H1 (cell line): ENCODE results near the gene TNNC1. TPM values are rescaled to one million over a fixed set of nuclear protein-coding genes. Genes with fewer than 3 reads are reported as not detected.
A peak's percentile ranks its signal among the peaks of the same experiment; 100 is the strongest.

Source experiments
- CTCF ChIA-PET: fragments of 300-600 bp; sonication (Branson Sonifier 250); formaldehyde crosslinking; loops from one replicate; lab custom pipeline; 2021; ENCODE audit not compliant: partially characterized antibody; lab: Charles Lee
- POLR2A ChIA-PET: fragments of 300-600 bp; sonication (Branson Sonifier 250); formaldehyde crosslinking; loops from one replicate; lab custom pipeline; 2021; ENCODE audit warnings: inconsistent platforms; ENCODE audit not compliant: partially characterized antibody; lab: Charles Lee
- DNase-seq, 2 experiments: peaks; one replicate each; pipeline versions ENCODE4 v3.0.0 to v3.0.0-alpha.2; 2010 to 2022; ENCODE audit warnings: low spot score in 2 of 2, low read depth in 1 of 2, mixed read lengths in 1 of 2
- FAIRE-seq: peaks from 2 replicates; lab custom pipeline; 2011; peaks lifted over from hg19 to GRCh38; lab: Jason Lieb, UNC
- H2AFZ ChIP-seq: 2 replicates; pipeline ENCODE4 v1.8.1; 2012; ENCODE audit warnings: low read length, inconsistent platforms
- H2AK5ac ChIP-seq: 2 replicates; pipeline ENCODE4 v1.6.1; 2013; ENCODE audit warnings: low read depth, low read length
- H2BK120ac ChIP-seq: replicated peaks from 2 replicates; pipeline ENCODE3; 2013; ENCODE audit warnings: low read depth, low read length, inconsistent platforms
- H2BK12ac ChIP-seq: 2 replicates; pipeline ENCODE4 v1.6.1; 2013; ENCODE audit warnings: low read depth, low read length
- H2BK15ac ChIP-seq: 2 replicates; pipeline ENCODE4 v1.6.1; 2013; ENCODE audit warnings: low read length
- H2BK20ac ChIP-seq: 2 replicates; pipeline ENCODE4 v1.6.1; 2013; ENCODE audit warnings: low read length
- H2BK5ac ChIP-seq: 2 replicates; pipeline ENCODE4 v1.6.1; 2013; ENCODE audit warnings: low read depth, low read length
- H3K14ac ChIP-seq: 2 replicates; pipeline ENCODE4 v1.6.1; 2013; ENCODE audit warnings: inconsistent platforms; ENCODE audit not compliant: insufficient read length
- H3K18ac ChIP-seq: 2 replicates; pipeline ENCODE4 v1.6.1; 2013; ENCODE audit warnings: low read length; ENCODE audit errors: extremely low read depth
- H3K23ac ChIP-seq: 2 replicates; pipeline ENCODE4 v1.6.1; 2013; ENCODE audit warnings: inconsistent platforms; ENCODE audit not compliant: insufficient read length
- H3K23me2 ChIP-seq: 2 replicates; pipeline ENCODE4 v1.6.1; 2013; ENCODE audit warnings: low read depth, low read length
- H3K27ac ChIP-seq: 2 replicates; pipeline ENCODE4 v1.6.1; 2011; ENCODE audit warnings: low read depth, low read length, inconsistent platforms
- H3K27me3 ChIP-seq, 4 experiments: replicated peaks in 1 of 4; 1 replicate in 1 of 4; 2 replicates in 3 of 4; pipeline versions ENCODE4 v1.6.1 to v1.8.1; 2011 to 2013; ENCODE audit warnings: low read length in 3 of 4, mild to moderate bottlenecking in 3 of 4, inconsistent platforms in 2 of 4, mixed read lengths in 2 of 4, moderate library complexity in 1 of 4; ENCODE audit not compliant: control insufficient read depth in 3 of 4, insufficient read depth in 3 of 4; ENCODE audit errors: extremely low read depth in 1 of 4
- H3K36me3 ChIP-seq, 4 experiments: 2 replicates each; pipeline versions ENCODE4 v1.6.1 to v1.8.1; 2011 to 2013; ENCODE audit warnings: mild to moderate bottlenecking in 4 of 4, low read length in 3 of 4, moderate library complexity in 2 of 4, control low read depth in 1 of 4, inconsistent platforms in 1 of 4; ENCODE audit not compliant: insufficient read depth in 4 of 4, control insufficient read depth in 2 of 4
- H3K4ac ChIP-seq: replicated peaks from 2 replicates; pipeline ENCODE3; 2013; ENCODE audit warnings: low read length, low read depth, mixed read lengths, inconsistent platforms; ENCODE audit not compliant: insufficient read length
- H3K4me1 ChIP-seq, 4 experiments: replicated peaks in 1 of 4; 1 replicate in 1 of 4; 2 replicates in 3 of 4; pipeline versions ENCODE4 v1.6.1 to v1.8.1; 2011 to 2013; ENCODE audit warnings: low read length in 3 of 4, inconsistent platforms in 2 of 4, mixed read lengths in 1 of 4; ENCODE audit not compliant: insufficient read depth in 4 of 4, control insufficient read depth in 3 of 4
- H3K4me2 ChIP-seq, 2 experiments: 2 replicates each; pipeline versions ENCODE4 v1.6.1 to v1.8.1; 2011 to 2013; ENCODE audit warnings: low read depth in 2 of 2, low read length in 2 of 2, control low read depth in 1 of 2, inconsistent platforms in 1 of 2, mild to moderate bottlenecking in 1 of 2; ENCODE audit not compliant: insufficient read depth in 1 of 2
- H3K4me3 ChIP-seq, 4 experiments: fragments of 200-600, 300-600 bp in 1 of 4; sonication (generic), shearing (Covaris generic), sonication (Bioruptor Twin) in 1 of 4; 2 replicates each; pipeline versions ENCODE4 v1.5.1 to v1.8.1; 2011 to 2016; ENCODE audit warnings: low read length in 4 of 4, low read depth in 3 of 4, control low read depth in 2 of 4, inconsistent platforms in 2 of 4, mild to moderate bottlenecking in 2 of 4, mixed read lengths in 1 of 4, moderate library complexity in 1 of 4; ENCODE audit not compliant: insufficient read depth in 2 of 4; ENCODE audit errors: extremely low read depth in 1 of 4
- H3K56ac ChIP-seq: replicated peaks from 2 replicates; pipeline ENCODE3; 2013; ENCODE audit warnings: low read depth, mild to moderate bottlenecking, mixed read lengths, low read length, inconsistent platforms; ENCODE audit not compliant: insufficient read length
- H3K79me1 ChIP-seq: 2 replicates; pipeline ENCODE4 v1.6.1; 2013; ENCODE audit warnings: low read depth, low read length, control low read depth
- H3K79me2 ChIP-seq, 2 experiments: 2 replicates each; pipeline versions ENCODE4 v1.6.1 to v1.8.1; 2012 to 2013; ENCODE audit warnings: low read length in 2 of 2, mild to moderate bottlenecking in 2 of 2, inconsistent platforms in 1 of 2; ENCODE audit not compliant: insufficient read depth in 2 of 2, control insufficient read depth in 1 of 2
- H3K9ac ChIP-seq, 4 experiments: replicated peaks in 1 of 4; 1 replicate in 1 of 4; 2 replicates in 3 of 4; pipeline versions ENCODE4 v1.6.1 to v1.8.1; 2011 to 2013; ENCODE audit warnings: low read depth in 3 of 4, low read length in 3 of 4, control low read depth in 2 of 4, mild to moderate bottlenecking in 2 of 4, moderate library complexity in 2 of 4, inconsistent platforms in 1 of 4; ENCODE audit errors: extremely low read depth in 1 of 4
- H3K9me3 ChIP-seq, 2 experiments: 2 replicates each; pipeline versions ENCODE4 v1.6.1 to v1.8.1; 2012 to 2013; ENCODE audit warnings: mild to moderate bottlenecking in 2 of 2, moderate library complexity in 2 of 2, control low read depth in 1 of 2, inconsistent platforms in 1 of 2, low read depth in 1 of 2, low read length in 1 of 2, mixed read lengths in 1 of 2; ENCODE audit not compliant: insufficient read depth in 2 of 2
- H4K20me1 ChIP-seq, 2 experiments: replicated peaks in 1 of 2; 2 replicates each; pipeline versions ENCODE3 to v1.8.1; 2011 to 2013; ENCODE audit warnings: inconsistent platforms in 2 of 2, low read length in 2 of 2, mild to moderate bottlenecking in 1 of 2; ENCODE audit not compliant: insufficient read depth in 2 of 2, control insufficient read depth in 1 of 2
- H4K5ac ChIP-seq: 2 replicates; pipeline ENCODE4 v1.6.1; 2013; ENCODE audit warnings: low read length, low read depth, mixed read lengths, inconsistent platforms; ENCODE audit not compliant: insufficient read length
- H4K8ac ChIP-seq: 2 replicates; pipeline ENCODE4 v1.8.0; 2013; ENCODE audit warnings: mild to moderate bottlenecking, moderate library complexity, low read length, inconsistent platforms; ENCODE audit not compliant: insufficient read depth; ENCODE audit errors: extremely low read depth
- H4K91ac ChIP-seq: replicated peaks from 2 replicates; pipeline ENCODE3; 2013; ENCODE audit warnings: low read length, mixed read lengths, inconsistent platforms; ENCODE audit not compliant: insufficient read length
- WGBS, 2 experiments: shearing (Covaris generic) in 1 of 2; methylation state at CpG; one replicate each; pipeline versions ENCODE4 v1.1.6 to v1.1.7; 2013 to 2015; ENCODE audit warnings: low lambda C conversion rate in 2 of 2, mixed read lengths in 2 of 2, inconsistent platforms in 1 of 2, low coverage in 1 of 2, missing lambda C conversion rate in 1 of 2; ENCODE audit not compliant: insufficient replicate concordance in 2 of 2, insufficient coverage in 1 of 2, insufficient read length in 1 of 2; ENCODE audit errors: extremely low coverage in 1 of 2, missing lambda C conversion rate in 1 of 2; 5-methylcytosine and 5-hydroxymethylcytosine counted together
- polyA plus RNA-seq, 7 experiments: library from polyadenylated mRNA; depleted of rRNA in 3 of 7; stranded (reverse) in 5 of 7; unstranded in 2 of 7; fragments of >200 nt in 5 of 7; fragments of 200-250 nt in 2 of 7; gene quantifications; 1 replicate in 5 of 7; 2 replicates in 1 of 7; 4 replicates in 1 of 7; pipeline versions ENCODE4 v1.2.1 to v1.2.3, GENCODE V29; 2011 to 2013; ENCODE audit warnings: missing spikeins in 2 of 7, mixed read lengths in 2 of 7
- total RNA-seq: library from RNA; stranded (reverse); fragmentation: NEBNext Ultra II Directional; extraction: Animal tissue kit (Norgen Biotek cat#: 25700); gene quantifications from 2 replicates; pipeline ENCODE4 v1.2.1, GENCODE V29; 2021

Gene TNNC1
- total and polyA plus RNA-seq, 2 of the 8 experiments (the other 6 are each of a cell fraction or from before 2014, with no cell fraction given): 5.8 to 16.4 TPM

DNA sequence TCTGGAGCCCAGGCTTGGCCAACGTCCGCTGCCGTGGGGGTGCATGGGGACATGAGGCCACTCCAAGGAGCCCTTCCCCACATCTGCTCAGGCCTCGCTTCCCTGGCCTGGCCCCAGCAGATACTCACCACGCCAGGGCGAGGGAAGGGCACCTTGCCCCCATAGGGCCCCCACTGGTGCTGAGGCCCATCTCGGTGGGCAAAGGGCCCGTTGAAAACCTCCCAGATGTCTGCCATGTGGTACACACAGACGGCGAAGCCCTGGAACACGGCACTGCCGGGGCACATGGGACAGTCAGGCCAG is 13.6 kb downstream of the TNNC1 start:
- Histone ChIP-seq H4K8ac (no peak overlapping the region; the same call in 1 of the 2 replicates), H2BK20ac (no peak overlapping the region), H3K9me3 (no peaks in the 10 kb centered on the region), H3K4me2 (no peak overlapping the region), H2AFZ (no peak overlapping the region), H3K4ac (no peak overlapping the region), H4K5ac (no peak overlapping the region), H3K4me3 (no peak overlapping the region), H2BK12ac (no peak overlapping the region), H3K14ac (no peak overlapping the region), H3K27ac (no peak overlapping the region), H3K79me1 (peaks cover 3% of the 10 kb centered on the region; the same call in 1 of the 2 replicates), H3K23ac (no peak overlapping the region), H2AK5ac (0 out of 2 replicates have a peak overlapping the region, but pooled peaks have one; percentile 39), H3K27me3 (no peaks in the 10 kb centered on the region), H3K9ac (no peak overlapping the region), H2BK5ac (no peak overlapping the region), H2BK15ac (no peak overlapping the region), H2BK120ac (no peak overlapping the region), H3K56ac (no peak overlapping the region), H4K91ac (no peak overlapping the region), H3K23me2 (peaks cover 4% of the 10 kb centered on the region; the same call in 1 of the 2 replicates), H3K4me1 (peaks cover 0 to 9% (median 5%) of the 10 kb centered on the region in 4 experiments; a peak in 4 of 7 replicates), H3K18ac (no peak overlapping the region), H3K36me3 (no peaks in the 10 kb centered on the region), H3K79me2 (no peaks in the 10 kb centered on the region), H4K20me1 (no peaks in the 10 kb centered on the region)
- FAIRE-seq (no peak), DNase-seq (no peak)
- CTCF ChIA-PET: interaction anchor here (1.3 to 4.1 kb wide), 2 partner anchors 12 to 33 kb away, joined by 3 to 20 read pairs; no protein-coding TSS in a partner anchor
- POLR2A ChIA-PET: interaction anchor here (1.2 to 12.3 kb wide), 3 partner anchors 8 to 28 kb away, joined by 3 to 112 read pairs (median 4); no protein-coding TSS in a partner anchor
- WGBS, 2 experiments: 89% methylated on average over 12 of the region's 12 CpGs; no CpG with 5 or more reads in 1 of the 2 experiments
